HG02588 (cell line): ENCODE results near the gene DSCAM.

Experiments
- ATAC-seq: cut with Tn5 transposase; IDR thresholded peaks from one replicate; pipeline ENCODE4 v1.9.1; 2021; ENCODE audit warnings: mild to moderate bottlenecking, moderate library complexity; ENCODE audit not compliant: unreplicated experiment

DSCAM gene

DNA sequence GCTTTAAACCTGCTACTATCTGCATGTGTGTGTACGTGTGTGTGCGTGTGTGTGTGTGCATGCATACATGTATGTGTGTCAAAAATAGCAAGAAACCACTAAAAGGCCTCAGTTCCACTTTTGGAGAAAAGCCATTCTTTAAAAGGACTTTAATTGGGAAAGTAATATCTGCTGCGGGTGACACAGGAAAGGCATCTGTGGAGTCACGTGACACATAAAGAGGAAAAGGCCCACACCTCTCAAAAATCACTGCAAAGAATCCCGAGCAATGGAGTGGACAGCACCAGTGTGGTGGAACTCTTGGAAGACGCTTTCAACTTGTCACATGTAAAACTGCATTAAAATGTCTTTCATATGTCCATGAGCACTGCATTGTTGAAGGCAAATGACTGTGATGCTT lies 63.6 kb downstream of the DSCAM start:
- ATAC-seq: no peak

DNA sequence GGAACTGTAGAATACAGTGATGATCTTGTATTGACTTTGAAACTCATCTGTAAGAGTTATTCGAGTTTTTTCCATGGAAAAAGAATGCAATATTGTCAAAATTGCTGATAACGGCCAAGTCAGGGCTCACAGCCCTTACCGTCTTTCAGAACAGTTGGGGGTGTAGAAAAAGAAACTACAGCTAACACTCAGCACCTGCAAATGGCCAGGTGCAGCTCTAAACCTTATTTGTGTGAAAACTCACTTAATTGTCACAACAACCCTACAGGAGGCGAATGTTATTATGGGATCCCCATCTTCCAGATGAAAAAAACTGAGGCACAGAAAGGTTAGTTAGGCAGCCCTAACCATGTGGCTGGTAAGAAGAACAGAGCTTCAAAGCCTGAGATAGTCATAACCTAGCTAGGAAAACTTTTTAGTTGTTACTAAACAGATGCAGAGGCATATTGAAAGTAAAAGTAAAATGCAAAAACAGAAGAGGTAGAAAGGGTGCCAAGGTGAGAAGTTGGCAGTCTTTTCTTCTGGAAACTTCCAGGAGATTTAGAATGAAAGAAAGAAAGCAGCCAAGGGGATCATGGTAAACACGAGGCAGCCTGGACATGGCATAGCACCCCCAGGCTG lies 76.4 kb downstream of the DSCAM start:
- no peak for ATAC-seq

DNA sequence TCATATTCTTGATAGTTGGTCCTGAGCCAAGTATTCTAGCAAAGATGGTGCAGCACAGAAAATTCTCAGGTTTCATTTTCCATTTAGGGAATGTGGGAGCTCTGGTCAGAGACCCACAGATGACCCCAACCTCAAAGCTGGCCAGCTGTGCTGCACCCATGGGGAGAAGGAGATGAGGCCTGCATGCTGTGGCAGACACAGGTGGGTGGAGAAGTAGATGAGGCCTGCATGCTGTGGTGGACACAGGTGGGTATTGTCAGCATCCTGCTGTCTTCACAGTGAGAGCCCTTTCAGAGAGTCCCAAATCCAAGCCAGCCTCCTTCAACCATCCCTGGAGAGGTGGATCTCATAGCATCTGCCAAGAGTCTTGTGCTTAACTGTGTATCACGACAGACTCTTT lies 77.7 kb downstream of the DSCAM start:
- no peak for ATAC-seq

DNA sequence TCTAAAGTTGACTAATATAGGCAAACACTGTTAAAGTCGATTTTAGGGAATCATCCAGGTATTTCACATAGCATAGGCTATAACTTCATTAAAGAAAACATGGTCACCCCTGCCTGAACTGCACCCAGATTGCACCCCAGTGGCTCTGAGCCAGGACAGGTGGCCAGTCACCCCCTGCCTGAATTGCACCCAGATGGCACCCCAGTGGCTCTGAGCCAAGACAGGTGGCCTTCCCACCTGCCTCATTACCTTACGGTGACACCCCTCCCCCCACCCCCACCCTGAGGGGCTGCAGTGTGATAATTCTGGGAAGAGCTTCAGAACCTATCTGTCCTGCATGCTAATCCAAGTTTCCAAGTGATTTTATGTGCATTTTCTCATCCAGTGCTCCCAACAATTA lies 78.9 kb downstream of the DSCAM start:
- ATAC-seq: no peak

DNA sequence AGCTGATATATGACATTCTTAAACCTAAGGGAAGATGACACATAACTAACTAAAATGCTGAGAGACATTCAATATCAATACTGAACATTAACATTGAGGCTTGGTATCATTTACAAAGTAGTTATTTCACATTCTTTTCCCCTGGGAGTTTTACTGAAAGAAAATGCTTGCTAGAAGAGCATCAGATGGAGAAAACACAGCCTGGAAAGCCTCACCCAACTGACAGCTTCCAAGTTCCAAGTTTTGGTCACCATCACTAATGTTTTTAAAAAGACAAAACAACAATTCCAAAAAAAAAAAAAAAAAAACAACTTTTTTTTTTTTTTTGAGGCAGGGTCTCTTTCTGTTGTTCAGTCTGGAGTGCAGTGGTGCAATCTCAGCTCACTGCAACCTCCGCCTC lies 80.6 kb downstream of the DSCAM start:
- ATAC-seq: no peak

DNA sequence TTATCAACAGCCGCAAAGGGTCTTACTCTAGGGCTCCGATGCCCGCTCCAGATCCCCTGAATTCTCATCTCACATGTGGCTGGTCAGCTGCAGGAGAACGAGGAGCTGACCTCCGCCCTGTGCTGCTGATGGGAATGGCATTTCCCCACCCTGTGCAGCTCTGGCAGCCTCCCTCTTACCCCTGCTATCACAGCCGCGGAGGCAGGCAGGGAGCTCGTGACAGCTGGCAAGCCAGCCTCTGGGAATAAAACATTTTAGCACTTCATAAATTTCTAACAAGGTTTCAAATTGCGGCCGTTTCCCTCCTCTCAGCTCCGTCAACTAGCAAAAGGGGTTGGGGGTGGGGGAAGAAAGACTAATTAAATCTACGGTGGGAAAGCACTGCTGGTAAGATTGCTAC lies 81.1 kb downstream of the DSCAM start:
- ATAC-seq: no peak

DNA sequence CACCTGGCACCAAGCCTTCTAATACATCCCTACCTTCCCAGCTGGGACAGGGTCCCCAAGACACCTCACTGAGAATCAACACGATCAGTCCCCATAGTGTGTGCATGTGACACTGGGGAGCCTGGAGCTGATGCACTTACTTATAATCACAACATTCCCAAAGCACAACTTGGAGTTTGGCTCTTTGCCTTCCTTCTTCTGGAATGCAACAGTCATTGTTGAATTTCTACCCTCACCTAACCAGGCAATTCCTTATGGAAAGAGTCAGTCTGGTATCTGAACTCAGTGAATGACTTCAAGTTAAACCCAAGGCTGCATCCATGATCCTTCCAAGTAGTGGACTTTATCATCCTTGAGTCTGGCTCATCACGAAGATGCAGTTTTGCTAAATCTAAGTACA lies 86.1 kb downstream of the DSCAM start:
- no peak for ATAC-seq

DNA sequence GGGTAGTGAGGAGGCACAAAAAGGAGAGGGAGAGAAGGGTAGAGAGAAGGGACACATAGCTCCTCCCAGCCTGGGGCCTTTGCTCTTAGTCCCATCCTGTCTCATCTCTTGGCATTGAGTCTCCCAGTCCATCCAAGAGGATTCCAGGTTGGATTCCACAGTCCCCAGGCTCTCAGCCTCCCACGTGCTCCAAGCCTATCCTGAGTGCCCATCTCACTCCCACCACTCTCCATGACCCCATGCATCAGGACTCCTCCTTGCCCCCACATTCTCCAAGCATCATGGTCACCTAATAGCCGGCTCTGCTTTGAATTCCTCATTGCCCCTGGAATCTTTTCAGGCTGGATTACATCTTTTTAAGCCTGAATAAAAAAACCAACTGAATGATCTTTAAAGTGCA lies 87.9 kb downstream of the DSCAM start:
- no peak for ATAC-seq

DNA sequence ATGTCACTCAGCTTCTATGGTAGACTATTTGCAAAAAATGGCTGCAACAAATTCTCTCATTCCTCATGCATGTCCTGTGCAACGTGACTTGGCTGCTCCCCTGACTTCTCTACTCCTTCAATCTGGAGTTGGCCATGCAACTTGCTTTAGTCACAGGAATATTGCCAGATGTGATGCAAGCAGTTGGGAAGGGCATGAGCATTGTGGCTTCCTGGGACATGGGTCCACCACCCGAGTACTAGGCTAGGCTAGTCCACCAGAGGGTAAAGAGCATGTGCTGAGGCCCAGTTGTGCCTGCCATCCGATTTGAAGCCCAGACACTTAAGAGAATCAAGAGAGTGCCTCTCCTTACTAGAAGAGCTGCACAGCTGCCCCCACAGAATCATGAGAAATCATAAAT lies 89.6 kb downstream of the DSCAM start:
- no peak for ATAC-seq

DNA sequence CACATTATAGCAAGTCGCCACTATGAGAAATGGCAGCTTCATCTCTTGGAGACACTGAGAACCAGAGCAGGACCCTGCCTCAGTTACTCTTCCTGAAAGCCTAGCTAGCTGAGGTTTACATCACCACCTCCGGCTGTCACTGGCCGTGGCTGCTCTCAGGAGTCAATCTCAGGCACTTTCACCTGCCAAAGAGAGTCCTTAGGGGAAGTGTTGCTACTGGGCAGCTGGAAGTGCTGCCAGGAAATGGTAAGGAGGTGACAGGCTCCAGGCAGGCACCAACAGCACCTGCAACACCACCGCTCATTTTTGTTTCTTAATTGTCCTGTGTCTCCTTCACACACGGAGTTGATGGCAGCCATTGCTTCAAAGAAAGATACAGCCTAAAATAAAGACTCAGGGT lies 92.5 kb downstream of the DSCAM start:
- no peak for ATAC-seq

DNA sequence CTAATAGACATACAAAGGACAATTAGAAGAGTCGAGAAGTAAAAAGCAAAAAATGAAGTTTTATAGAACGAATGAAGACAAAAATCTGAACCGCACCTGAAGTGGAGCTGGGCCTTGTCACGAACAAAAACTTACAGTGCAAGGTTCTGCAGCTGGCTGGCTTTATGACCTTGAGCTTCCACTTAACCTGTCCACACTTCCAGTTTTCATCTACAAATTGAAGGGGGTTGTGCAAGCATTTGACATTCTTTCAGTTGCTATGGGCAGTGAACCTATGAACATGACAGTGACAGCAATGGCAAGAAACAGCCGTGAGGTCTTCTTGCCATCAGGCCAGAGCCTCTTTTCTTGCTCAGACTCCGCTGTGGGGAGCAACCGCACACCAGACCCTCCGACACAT lies 93.2 kb downstream of the DSCAM start:
- ATAC-seq: no peak

DNA sequence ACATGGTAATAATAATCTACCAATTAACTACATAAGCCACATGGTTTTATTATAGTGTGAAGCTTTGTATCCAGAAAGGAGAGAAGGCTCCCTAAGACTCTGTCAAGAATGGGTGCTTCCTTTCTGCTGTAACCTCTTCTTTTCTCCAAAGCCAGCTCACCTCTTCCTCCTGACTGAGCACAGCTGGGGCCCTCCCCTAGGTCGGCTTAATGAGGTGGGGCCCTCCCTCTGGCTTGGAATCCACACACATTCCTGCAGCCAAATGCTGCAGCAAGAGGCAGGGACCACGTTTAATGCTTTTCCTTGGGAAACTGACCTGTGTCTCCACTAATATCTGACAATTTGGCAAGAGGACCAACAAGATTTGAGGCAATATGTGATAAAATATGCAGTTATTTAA lies 94.8 kb downstream of the DSCAM start:
- no peak for ATAC-seq

DNA sequence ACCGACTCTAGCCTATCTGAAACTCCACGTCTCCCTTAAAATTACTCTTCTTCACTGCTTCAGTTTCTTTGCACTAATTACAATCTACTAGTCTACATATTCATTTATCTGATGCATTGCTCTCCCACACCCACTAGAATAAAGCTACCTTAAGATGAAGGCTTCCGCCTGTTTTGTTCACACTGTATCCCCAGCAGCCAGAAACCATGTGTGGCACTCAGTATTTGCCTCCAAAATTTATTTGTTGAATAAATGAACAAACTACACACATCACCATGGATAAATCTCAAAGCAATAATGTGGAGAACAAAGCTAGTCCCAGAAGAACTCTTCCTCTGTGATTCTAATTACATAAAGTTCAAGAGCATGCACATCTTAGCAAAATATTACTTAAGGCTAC lies 95.7 kb downstream of the DSCAM start:
- no peak for ATAC-seq

DNA sequence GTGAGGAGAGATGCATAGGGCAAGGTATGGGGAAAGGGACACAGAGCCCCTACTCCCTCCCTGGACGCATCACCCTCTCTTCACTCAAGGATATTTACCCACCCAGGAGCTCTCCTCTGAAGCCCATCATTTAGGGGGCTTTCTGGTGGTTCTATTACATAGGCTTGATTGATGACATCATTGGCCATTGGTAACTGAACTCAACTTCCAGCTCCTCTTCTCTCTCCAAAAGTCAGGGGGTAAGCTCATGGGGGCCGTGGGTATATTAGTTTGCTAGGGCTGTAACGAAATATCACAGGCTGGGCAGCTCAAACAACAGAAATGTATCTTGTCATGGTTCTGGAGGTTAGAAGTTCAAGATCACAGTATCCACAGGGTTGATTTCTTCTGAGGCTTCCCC lies 110.8 kb downstream of the DSCAM start:
- ATAC-seq: no peak

DNA sequence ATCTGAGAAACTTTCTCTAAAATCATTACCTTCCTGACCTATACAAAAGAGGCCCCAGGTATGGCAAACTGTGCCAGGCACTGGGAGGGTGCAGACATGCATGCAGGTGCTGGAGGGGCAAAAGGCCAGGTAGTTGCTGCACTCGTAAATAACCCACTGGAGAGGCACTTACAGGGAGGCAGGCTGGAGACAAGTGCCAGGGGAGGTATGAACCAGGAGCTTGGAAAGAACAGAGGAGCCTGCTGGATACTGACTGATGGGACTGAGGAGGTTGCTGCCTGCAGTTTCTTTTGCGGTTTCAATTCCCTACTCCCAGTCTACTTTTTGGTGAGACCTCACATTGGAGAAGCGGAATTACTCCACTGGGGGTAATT lies 113.9 kb downstream of the DSCAM start:
- ATAC-seq: no peak

DNA sequence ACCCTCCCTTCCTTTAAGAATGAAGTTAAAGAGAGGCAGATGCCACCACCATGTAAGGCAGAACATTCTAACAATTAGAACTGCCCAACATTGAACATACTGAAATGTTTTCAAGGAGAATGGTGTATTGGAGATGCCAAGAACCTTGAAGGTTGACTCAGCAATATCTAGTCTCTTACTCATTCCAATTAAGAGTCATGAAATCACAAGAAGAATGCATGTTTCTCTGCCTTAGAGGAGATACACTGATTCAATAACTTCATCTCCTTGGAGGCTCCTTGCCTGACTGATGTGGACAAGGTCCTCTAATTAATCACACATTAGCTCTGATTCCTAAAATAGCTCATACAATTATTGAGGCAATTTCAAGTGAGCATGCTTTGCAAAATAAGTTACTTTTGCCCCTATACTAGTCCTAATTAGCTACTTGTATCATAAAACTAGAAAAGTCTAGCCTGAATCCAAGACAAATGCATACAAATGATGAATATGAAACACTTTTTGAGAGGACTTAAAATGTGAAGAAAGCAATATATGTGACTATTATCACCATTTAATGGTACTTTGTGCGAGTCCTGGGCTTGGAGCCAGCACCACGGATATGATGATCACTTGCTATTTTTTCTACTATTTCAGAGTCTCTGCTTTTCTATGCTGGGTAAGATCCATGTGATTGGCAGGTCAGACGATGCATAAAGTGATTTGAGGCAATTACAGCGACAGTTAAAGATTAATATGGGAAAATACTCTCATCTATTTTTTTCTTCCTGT lies 114.5 kb downstream of the DSCAM start:
- ATAC-seq: no peak

DNA sequence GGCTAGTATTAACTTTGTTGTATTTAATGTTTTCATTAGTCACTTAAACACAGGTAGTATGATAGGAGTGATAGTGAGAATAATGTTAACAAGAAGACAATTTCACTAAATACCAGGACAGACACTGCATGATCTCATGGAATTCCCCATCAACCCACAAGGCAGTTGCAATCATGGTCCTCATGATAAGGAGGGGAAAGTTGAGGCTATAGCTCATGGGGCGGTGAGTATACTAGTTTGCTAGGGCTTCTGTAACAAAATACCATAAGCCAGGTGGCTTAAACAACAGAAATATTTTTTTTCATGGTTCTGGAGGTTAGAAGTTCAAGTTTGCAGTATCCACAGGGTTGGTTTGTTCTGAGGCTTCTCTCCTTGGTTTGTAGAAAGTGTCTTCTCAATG lies 115.8 kb downstream of the DSCAM start:
- no peak for ATAC-seq

DNA sequence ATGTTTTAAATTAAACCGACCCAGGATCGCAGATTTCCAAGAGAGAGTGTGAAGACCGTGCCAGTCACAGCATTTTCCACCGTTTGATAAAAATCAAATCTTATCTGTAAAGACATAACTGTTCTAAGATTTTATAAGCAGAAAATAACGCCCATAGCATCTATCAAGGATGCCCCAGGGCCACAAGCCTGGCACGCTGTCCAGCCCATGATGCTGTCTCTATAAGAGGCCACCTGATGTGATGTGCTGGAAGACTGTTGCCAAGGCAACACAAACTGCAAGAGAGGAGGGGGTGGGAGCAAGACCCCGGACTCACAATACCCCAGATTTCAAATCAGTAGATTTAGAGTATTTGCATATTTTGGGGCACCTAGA lies 116.5 kb downstream of the DSCAM start:
- ATAC-seq: no peak

DNA sequence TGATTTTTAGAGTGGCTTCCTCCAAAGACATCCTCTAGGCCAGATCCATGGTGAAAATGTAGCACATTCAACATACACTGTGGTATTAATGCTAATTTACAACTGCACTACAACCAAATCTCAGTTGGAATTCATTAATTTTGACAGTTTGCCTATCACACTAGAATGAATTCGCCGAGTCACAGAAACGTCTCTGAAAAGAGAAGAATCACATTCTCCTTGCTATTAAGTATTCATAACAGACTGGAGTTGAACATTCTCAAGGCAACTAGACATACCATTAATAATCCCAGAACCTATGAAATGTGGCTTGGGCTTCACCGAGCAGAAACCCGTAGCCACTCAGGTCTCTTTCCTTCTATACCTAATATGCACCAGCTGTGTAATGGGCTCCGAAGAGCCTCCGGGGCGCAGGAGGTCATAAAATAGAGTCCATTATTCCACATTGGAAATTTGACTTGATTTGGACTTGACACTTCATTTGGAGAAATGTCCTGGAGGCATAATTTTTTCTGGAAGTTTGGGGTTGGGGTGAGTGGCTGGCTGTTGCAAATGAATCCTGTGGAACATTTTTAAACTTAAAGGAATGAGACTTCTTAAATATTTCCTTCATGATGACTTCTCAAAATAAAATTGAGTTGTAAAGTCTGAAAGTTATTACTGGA lies 117.1 kb downstream of the DSCAM start:
- no peak for ATAC-seq

DNA sequence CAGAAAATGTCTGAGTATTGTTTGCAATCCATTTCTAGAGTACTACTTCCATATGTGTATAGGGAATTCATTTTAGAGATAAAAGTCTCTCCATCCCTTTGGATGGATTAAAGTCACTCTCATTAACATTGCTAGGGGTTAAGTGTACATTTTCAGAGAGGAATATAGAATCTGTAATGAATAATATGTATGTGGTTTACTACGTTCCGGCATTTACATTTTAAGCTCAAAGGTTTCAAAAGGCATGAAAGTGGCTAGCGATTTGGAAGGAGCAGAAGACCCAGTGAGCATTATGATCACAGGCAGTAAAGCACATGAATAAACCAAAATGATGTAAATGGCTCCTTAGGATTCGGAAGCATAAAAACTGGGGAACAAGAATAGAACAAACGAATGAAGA lies 123.0 kb downstream of the DSCAM start:
- no peak for ATAC-seq

DNA sequence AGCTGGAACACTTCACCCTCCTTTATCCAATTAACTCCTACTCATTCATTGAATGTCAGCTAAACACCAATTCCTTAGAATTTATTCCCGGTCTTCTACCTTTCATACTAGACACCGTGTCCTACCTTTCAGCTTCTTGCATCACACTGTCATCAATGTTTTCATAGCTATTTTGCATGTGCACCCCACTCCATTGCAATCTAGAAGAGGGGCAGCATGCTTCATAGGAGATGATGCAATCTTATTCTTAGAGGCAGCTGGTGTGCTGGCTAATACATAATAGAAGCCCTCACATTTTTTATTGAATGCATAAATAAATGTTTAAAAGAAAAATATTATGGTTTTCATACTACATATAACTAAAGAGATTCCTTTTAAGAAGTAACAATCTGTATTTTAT lies 123.6 kb downstream of the DSCAM start:
- ATAC-seq: no peak

DNA sequence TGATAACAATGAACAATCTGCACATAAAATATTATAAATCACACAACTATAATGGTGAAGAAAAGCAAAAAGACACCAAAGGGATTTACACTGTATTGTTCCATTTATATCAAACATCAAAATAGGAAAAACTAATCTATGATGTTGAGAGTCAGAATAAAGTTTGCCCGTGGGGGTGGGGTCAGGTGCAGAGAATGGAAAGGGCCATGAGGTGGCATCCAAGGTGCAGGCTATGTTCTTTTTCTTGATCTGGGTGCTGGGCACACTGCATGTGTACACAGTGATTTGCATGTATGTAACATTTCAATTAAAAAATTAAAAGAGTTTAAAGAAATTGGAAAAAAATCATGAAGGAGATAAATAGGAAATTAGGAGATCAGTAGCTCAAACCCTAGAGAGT lies 127.3 kb downstream of the DSCAM start:
- no peak for ATAC-seq

DNA sequence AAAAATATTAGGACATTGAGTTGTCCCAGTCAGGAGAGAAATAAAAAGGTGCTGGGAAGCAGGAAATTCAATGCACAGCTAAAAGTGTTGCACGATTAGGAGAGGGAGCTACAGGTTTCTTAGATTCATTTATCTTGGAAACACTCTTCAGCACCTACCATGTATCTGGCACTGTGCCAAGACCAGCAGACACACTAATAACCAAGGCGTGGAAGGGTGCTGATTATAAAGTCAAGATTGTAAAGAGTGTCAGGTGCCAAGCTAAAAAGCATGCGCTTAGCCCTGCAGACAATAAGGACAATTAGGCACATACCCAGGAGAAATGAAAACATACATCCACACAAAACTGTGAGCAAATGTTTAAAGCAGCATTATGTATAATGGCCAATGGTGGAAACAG lies 129.9 kb downstream of the DSCAM start:
- no peak for ATAC-seq
